ENCODE results near the gene IFIT5. TPM values are rescaled to one million over a fixed set of nuclear protein-coding genes. Genes with fewer than 3 reads are reported as not detected.
"Not testable (repeated sequence)": the region's sequence is repeated elsewhere in the genome, so short reads cannot be mapped to it uniquely, and the experiment has no call there.

The IFIT5 gene
- total RNA-seq, 8 experiments from 2014 or later, result 18.6 to 45.2 (median 21.8) TPM

GRCh38 chr10:89421018-89421476, 6.7 kb downstream of the IFIT5 start:
- Histone ChIP-seq H3K4me1 (replicated peaks in 1 of 2) (peaks cover 12 to 37% of the 10 kb centered on the region in 2 donors), H3K4me3 (no peak overlapping the region), H3K27ac (no peak overlapping the region)
- in situ Hi-C loops (cut with MboI; ENCODE audit: low pct_unique_long_range_greater_than_20kb in 2 of 9, low sequenced_read_pairs in 9 of 9, unreplicated experiment in 9 of 9), result loop anchor here in 3 of 9 experiments (10.0 kb wide), 1 partner anchor 144 kb away; no protein-coding TSS in a partner anchor
- 91 to 100% (median 100%) methylated on average over 1 to 2 of the region's 2 CpGs; no CpG with 5 or more reads in 3 of the 10 experiments for WGBS, 10 experiments
- ATAC-seq (replicated peaks in 6 of 8), result no peak

GRCh38 chr10:89425000-89425399, 10.6 kb downstream of the IFIT5 start:
- ATAC-seq (replicated peaks in 6 of 8), result no peak
- in situ Hi-C loops (cut with MboI; ENCODE audit: low pct_unique_long_range_greater_than_20kb in 2 of 9, low sequenced_read_pairs in 9 of 9, unreplicated experiment in 9 of 9), result loop anchor here in 5 of 9 experiments (10.0 to 25.0 kb wide), 3 partner anchors 137 to 312 kb away; no protein-coding TSS in a partner anchor
- H3K27ac ChIP-seq, result no peak overlapping the region
- whole genome bisulfite sequencing, 10 experiments, result 40 to 100% (median 94%) methylated on average over 1 to 2 of the region's 5 CpGs; no CpG with 5 or more reads in 5 of the 10 experiments
- peaks cover 0 to 4% of the 10 kb centered on the region in 2 donors for H3K4me1 ChIP-seq (replicated peaks in 1 of 2)
- no peak overlapping the region for H3K4me3 ChIP-seq

- peak in 7 of 8 experiments; percentile 45 to 86 (median 75) for ATAC-seq (replicated peaks in 6 of 8)
- WGBS, 10 experiments, result 0 to 78% (median 60%) methylated on average over 2 to 5 of the region's 5 CpGs; no CpG with 5 or more reads in 1 of the 10 experiments
- H3K27ac ChIP-seq, result no peak overlapping the region
- H3K4me3 ChIP-seq, result no peak overlapping the region
- no peaks in the 10 kb centered on the region for H3K4me1 ChIP-seq (replicated peaks in 1 of 2)
- in situ Hi-C loops (cut with MboI; ENCODE audit: low pct_unique_long_range_greater_than_20kb in 2 of 9, low sequenced_read_pairs in 9 of 9, unreplicated experiment in 9 of 9), result loop anchor here in 5 of 9 experiments (10.0 to 25.0 kb wide), 3 partner anchors 136 to 311 kb away; no protein-coding TSS in a partner anchor
Observed at GRCh38 chr10:89426230-89426868, 12.0 kb downstream of the IFIT5 start.

DNA sequence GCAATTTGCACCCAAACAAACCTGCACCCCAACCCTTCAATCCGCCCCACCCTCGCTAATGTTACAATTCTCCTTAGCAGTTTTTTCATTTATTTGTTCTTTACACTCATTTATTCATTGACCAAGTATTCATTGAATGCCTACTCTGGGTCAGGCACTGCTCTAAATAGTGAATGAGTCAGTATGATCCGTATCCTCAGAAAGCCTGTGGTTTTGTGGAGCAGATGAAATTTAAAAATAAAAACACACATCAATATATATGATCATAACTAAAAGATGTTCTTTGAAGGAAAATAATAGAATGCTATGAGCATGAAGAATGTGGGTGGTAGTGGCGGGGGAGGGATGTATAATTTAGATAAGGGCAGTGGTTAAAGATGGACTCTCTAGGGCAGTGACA, 13.3 kb downstream of the IFIT5 start:
- WGBS, 10 experiments, result 13 to 100% (median 82%) methylated on average over 1 to 4 of the region's 4 CpGs; no CpG with 5 or more reads in 2 of the 10 experiments
- Histone ChIP-seq H3K4me3 (no peak overlapping the region), H3K27ac (no peak overlapping the region), H3K4me1 (replicated peaks in 1 of 2) (no peaks in the 10 kb centered on the region)
- ATAC-seq (replicated peaks in 6 of 8), result peak in 1 of 8 experiments; percentile 41
- in situ Hi-C loops (cut with MboI; ENCODE audit: low pct_unique_long_range_greater_than_20kb in 2 of 9, low sequenced_read_pairs in 9 of 9, unreplicated experiment in 9 of 9), result loop anchor here in 5 of 9 experiments (10.0 to 25.0 kb wide), 3 partner anchors 135 to 310 kb away; no protein-coding TSS in a partner anchor

GRCh38 chr10:89428877-89429276, 14.5 kb downstream of the IFIT5 start:
- Histone ChIP-seq H3K4me1 (replicated peaks in 1 of 2) (no peaks in the 10 kb centered on the region), H3K27ac (no peak overlapping the region), H3K4me3 (no peak overlapping the region)
- WGBS, 10 experiments, result 17 to 100% (median 67%) methylated on average over 1 of the region's 1 CpG; no CpG with 5 or more reads in 5 of the 10 experiments
- in situ Hi-C loops (cut with MboI; ENCODE audit: low pct_unique_long_range_greater_than_20kb in 2 of 9, low sequenced_read_pairs in 9 of 9, unreplicated experiment in 9 of 9), result loop anchor here in 5 of 9 experiments (10.0 to 25.0 kb wide), 3 partner anchors 133 to 308 kb away; no protein-coding TSS in a partner anchor
- ATAC-seq (replicated peaks in 6 of 8), result no peak

- Histone ChIP-seq H3K27ac (no peak overlapping the region), H3K4me1 (replicated peaks in 1 of 2) (no peaks in the 10 kb centered on the region), H3K4me3 (no peak overlapping the region)
- in situ Hi-C loops (cut with MboI; ENCODE audit: low pct_unique_long_range_greater_than_20kb in 2 of 9, low sequenced_read_pairs in 9 of 9, unreplicated experiment in 9 of 9), result loop anchor here in 3 of 9 experiments (25.0 kb wide), 2 partner anchors 130 to 305 kb away; no protein-coding TSS in a partner anchor
- peak in 1 of 8 experiments; percentile 23 for ATAC-seq (replicated peaks in 6 of 8)
- 68 to 100% (median 82%) methylated on average over 1 to 3 of the region's 3 CpGs; no CpG with 5 or more reads in 2 of the 10 experiments for WGBS, 10 experiments
Observed at GRCh38 chr10:89431977-89432376, 17.6 kb downstream of the IFIT5 start.

DNA sequence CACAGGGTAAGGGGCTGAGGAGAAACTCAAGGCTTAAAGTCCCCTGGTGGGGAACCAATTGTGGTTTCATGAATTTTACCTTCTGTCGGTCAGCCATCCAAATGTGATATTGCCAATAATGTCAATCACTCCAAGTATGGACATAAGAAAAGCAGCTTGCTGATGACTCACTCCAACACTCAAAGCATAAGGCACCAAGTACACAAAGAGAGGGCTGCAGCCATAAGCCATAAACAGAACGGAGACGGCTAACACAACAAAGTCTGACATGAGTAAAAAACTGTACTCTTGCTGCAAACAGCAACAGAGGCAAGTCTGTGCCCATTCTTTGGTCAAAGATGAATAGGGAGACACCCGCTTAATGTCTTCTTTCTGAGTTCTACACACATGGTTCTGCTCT, 24.2 kb downstream of the IFIT5 start:
- no peak for ATAC-seq (replicated peaks in 6 of 8)
- in situ Hi-C loops (cut with MboI; ENCODE audit: low pct_unique_long_range_greater_than_20kb in 2 of 9, low sequenced_read_pairs in 9 of 9, unreplicated experiment in 9 of 9), result loop anchor here in 3 of 9 experiments (25.0 kb wide), 2 partner anchors 124 to 299 kb away; no protein-coding TSS in a partner anchor

DNA sequence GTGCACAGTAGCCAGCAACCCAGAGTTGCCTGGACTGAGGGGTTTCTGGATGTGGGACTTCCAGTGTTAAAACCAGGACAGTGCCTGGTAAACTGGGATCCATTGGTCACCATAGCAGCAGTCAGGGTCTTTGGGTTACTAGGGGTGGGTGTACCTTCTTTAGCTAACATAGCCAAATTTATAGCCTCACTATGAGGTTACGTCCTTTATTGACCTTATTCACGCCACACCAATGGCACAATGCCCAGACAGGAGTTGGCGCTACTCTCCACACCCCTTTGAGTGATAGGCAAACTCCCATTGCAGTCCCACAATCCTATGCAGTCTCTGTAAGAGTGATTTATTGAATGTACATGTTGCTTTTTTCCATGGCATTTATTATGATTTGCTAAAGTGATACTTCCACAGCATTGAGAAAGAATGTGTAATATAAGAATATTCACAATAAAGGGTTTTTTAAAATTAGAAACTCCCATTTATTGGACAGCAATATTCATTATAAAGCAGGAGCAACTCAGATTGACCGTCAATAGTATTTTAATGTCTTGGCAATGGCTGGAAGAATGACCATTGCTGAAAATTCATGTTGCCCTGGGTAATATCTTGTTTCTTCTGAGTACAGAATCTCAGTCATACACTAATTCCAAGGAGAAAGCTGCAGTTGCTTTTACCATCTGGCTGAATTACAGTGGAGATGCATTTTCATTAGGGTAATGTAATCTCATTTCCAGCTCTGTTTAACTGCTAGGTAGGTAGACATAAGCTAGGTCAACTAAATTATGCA, 26.1 kb downstream of the IFIT5 start:
- H3K4me3 ChIP-seq, result no peak overlapping the region
- in situ Hi-C loops (cut with MboI; ENCODE audit: low pct_unique_long_range_greater_than_20kb in 2 of 9, low sequenced_read_pairs in 9 of 9, unreplicated experiment in 9 of 9), result loop anchor here in 3 of 9 experiments (25.0 kb wide), 2 partner anchors 122 to 297 kb away; no protein-coding TSS in a partner anchor
- no peaks in the 10 kb centered on the region for H3K4me1 ChIP-seq (replicated peaks in 1 of 2)
- H3K27ac ChIP-seq, result no peak overlapping the region
- ATAC-seq (replicated peaks in 6 of 8), result peak in 4 of 8 experiments; percentile 74 to 97 (median 93)
- 4 to 100% (median 71%) methylated on average over 1 to 4 of the region's 4 CpGs; no CpG with 5 or more reads in 2 of the 10 experiments for WGBS, 10 experiments

More for the DNA sequence above, 24.2 kb downstream of the IFIT5 start:
- Histone ChIP-seq H3K4me3 (no peak overlapping the region), H3K27ac (no peak overlapping the region), H3K4me1 (replicated peaks in 1 of 2) (no peaks in the 10 kb centered on the region)
- WGBS, 10 experiments, result 61 to 96% (median 87%) methylated on average over 2 to 4 of the region's 4 CpGs; no CpG with 5 or more reads in 2 of the 10 experiments

DNA sequence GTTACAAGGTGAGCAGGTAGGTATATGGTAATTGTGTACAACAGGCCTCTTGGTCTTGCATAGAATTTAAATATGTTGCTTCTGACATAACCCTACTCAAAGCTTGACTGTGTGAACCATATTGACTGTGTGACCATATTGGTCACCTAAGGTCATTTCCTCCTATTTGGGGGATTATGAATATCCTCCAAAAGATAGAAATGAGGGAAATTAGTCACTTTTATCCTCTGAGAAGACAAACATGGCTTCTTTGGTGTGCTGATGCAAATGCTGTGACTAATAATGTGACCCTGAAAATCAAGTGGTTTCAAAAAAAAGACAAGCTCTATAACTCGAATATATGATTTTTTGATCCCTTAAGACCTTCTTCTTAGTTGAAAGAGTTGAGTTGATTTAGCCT, 27.9 kb downstream of the IFIT5 start:
- H3K27ac ChIP-seq, result no peak overlapping the region
- in situ Hi-C loops (cut with MboI; ENCODE audit: low pct_unique_long_range_greater_than_20kb in 2 of 9, low sequenced_read_pairs in 9 of 9, unreplicated experiment in 9 of 9), result loop anchor here in 3 of 9 experiments (25.0 kb wide), 2 partner anchors 120 to 295 kb away; no protein-coding TSS in a partner anchor
- WGBS, 10 experiments, result 11 to 88% (median 49%) methylated on average over 1 of the region's 1 CpG; no CpG with 5 or more reads in 2 of the 10 experiments
- H3K4me1 ChIP-seq (replicated peaks in 1 of 2), result no peaks in the 10 kb centered on the region
- ATAC-seq (replicated peaks in 6 of 8), result no peak
- H3K4me3 ChIP-seq, result no peak overlapping the region

GRCh38 chr10:89444819-89445218, 30.5 kb downstream of the IFIT5 start:
- H3K27ac ChIP-seq; H3K4me3 ChIP-seq; H3K4me1 ChIP-seq (replicated peaks in 1 of 2); ATAC-seq (replicated peaks in 6 of 8): not testable (repeated sequence)
- WGBS, 10 experiments, result 40 to 100% (median 82%) methylated on average over 1 to 6 of the region's 7 CpGs; no CpG with 5 or more reads in 5 of the 10 experiments
- in situ Hi-C loops (cut with MboI; ENCODE audit: low pct_unique_long_range_greater_than_20kb in 2 of 9, low sequenced_read_pairs in 9 of 9, unreplicated experiment in 9 of 9), result loop anchor here in 3 of 9 experiments (25.0 kb wide), 2 partner anchors 117 to 292 kb away; no protein-coding TSS in a partner anchor

GRCh38 chr10:89450901-89451300, 36.5 kb downstream of the IFIT5 start:
- ATAC-seq (replicated peaks in 6 of 8), result no peak
- Histone ChIP-seq H3K27ac (no peak overlapping the region), H3K4me1 (replicated peaks in 1 of 2) (no peaks in the 10 kb centered on the region), H3K4me3 (no peak overlapping the region)
- in situ Hi-C loops (cut with MboI; ENCODE audit: low pct_unique_long_range_greater_than_20kb in 2 of 9, low sequenced_read_pairs in 9 of 9, unreplicated experiment in 9 of 9), result no loop called here
- 71 to 100% (median 90%) methylated on average over 2 of the region's 2 CpGs; no CpG with 5 or more reads in 3 of the 10 experiments for WGBS, 10 experiments

GRCh38 chr10:89452193-89452592, 37.8 kb downstream of the IFIT5 start:
- no peaks in the 10 kb centered on the region for H3K4me1 ChIP-seq (replicated peaks in 1 of 2)
- in situ Hi-C loops (cut with MboI; ENCODE audit: low pct_unique_long_range_greater_than_20kb in 2 of 9, low sequenced_read_pairs in 9 of 9, unreplicated experiment in 9 of 9), result no loop called here
- H3K27ac ChIP-seq, result no peak overlapping the region
- ATAC-seq (replicated peaks in 6 of 8), result peak in 1 of 8 experiments; percentile 44
- WGBS, 10 experiments, result 44 to 100% (median 78%) methylated on average over 1 of the region's 1 CpG; no CpG with 5 or more reads in 4 of the 10 experiments
- H3K4me3 ChIP-seq, result no peak overlapping the region

Data from motor neuron (in vitro differentiated cells).